ENCODE data around the gene SAMM50. TPM values are rescaled to one million over a fixed set of nuclear protein-coding genes. Genes with fewer than 3 reads are reported as not detected.

SAMM50 gene
- polyA plus RNA-seq, 1 experiment: 61.7 TPM

DNA sequence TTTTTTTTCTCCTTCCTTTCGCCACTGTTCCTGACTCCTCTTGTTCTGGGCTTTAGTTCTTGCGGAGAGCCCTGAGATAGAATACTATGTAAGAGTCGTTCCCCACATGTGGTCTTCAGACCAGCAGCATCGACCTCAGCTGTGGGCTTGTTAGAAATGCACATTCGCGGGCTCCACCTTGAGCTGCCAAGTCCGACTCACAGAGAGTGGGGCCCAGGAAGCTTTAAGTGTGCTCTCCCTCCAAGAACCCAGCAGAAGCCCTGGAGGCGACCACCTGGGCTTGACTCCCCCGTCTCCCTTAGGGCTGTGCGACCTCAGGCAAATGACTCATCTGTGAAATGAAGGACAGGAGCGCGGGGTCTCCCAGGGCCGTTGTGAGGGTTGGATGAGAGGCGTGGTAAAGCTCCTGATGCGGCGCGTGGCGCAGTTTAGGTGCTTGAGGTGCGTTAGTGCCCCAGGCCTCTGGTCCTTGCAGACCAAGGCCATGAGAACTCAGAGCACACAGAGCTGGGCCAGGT is 18.8 kb downstream of the SAMM50 start:
- no peak for TF ChIP-seq CTCF (IDR thresholded peaks at IDR 0.05; ENCODE audit: low read depth, low read length)
- Histone ChIP-seq H3K4me3 (ENCODE audit: low read depth, low read length) (no peak overlapping the region), H3K9me3 (ENCODE audit: control insufficient read depth, insufficient read depth, low read length) (no peaks in the 10 kb centered on the region), H3K27ac (ENCODE audit: low read depth, low read length) (no peak overlapping the region), H3K27me3 (ENCODE audit: control insufficient read depth, insufficient read depth, low read length) (no peaks in the 10 kb centered on the region)
- ChIA-PET CTCF (no interaction called here), POLR2A (no interaction called here)
- no peak for DNase-seq (ENCODE audit: low read depth, low spot score)

GRCh38 chr22:43975041-43975440 is 19.8 kb downstream of the SAMM50 start:
- no peaks in the 10 kb centered on the region for H3K9me3 ChIP-seq (ENCODE audit: control insufficient read depth, insufficient read depth, low read length)
- no peak for TF ChIP-seq CTCF (IDR thresholded peaks at IDR 0.05; ENCODE audit: low read depth, low read length)
- no peak for DNase-seq (ENCODE audit: low read depth, low spot score)
- no peak overlapping the region for H3K27ac ChIP-seq (ENCODE audit: low read depth, low read length)
- H3K27me3 ChIP-seq (ENCODE audit: control insufficient read depth, insufficient read depth, low read length): no peaks in the 10 kb centered on the region
- ChIA-PET POLR2A (no interaction called here), CTCF (no interaction called here)
- H3K4me3 ChIP-seq (ENCODE audit: low read depth, low read length): no peak overlapping the region

DNA sequence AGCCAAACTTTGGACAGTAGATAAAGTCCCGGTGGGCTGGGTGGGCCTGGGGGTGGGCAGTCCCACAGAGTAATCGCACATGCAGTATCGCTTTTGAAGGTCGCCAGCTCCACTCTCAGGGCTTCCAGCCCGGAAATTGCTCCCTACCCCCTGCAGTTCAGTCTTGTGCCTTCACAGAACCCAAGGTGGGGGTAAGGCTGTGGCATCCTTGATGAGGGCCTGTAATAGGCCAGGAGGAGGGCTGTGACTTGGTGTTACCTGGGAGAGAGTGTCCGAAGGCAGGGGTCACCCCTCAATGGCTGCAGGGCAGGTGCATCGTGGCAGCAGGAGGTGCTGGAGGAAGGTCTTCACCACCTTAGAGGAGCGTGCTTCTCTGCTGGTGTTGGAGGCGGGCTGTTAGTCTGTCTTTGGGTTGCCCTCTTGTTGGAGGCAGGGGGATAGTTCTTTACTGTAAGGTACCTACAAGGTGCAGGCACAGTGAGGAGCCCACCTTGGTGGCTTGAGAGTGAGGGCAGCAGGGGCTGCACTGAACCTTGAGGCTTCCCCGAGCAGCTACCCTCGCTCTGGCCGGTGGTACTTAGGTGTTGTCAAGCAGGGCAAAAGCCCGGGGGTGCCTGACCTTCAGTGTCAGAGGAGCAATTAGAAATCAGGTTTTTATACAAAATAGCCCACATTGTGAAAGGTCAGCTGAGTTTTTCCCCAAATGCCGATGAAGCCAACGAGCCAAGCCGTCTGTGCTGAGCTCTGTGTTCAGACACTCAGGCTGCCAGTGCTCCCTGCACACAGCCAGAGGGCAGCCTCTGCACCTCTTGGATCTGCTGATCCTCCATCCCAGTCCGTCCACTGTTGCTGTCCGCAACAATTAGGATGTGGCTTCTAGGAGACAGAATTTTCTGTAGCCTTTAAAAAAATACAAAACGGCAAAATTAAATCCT is 21.9 kb downstream of the SAMM50 start:
- no peak overlapping the region for H3K4me3 ChIP-seq (ENCODE audit: low read depth, low read length)
- H3K27ac ChIP-seq (ENCODE audit: low read depth, low read length): no peak overlapping the region
- no peaks in the 10 kb centered on the region for H3K27me3 ChIP-seq (ENCODE audit: control insufficient read depth, insufficient read depth, low read length)
- TF ChIP-seq CTCF (IDR thresholded peaks at IDR 0.05; ENCODE audit: low read depth, low read length): no peak
- no peaks in the 10 kb centered on the region for H3K9me3 ChIP-seq (ENCODE audit: control insufficient read depth, insufficient read depth, low read length)
- ChIA-PET POLR2A (no interaction called here), CTCF (interaction anchor here (2.4 kb wide), 1 partner anchor 16 kb away, joined by 6 read pairs; no protein-coding TSS in a partner anchor)
- DNase-seq (ENCODE audit: low read depth, low spot score): no peak

GRCh38 chr22:43978558-43978957 is 23.3 kb downstream of the SAMM50 start:
- CTCF ChIA-PET: interaction anchor here (2.4 kb wide), 1 partner anchor 15 kb away, joined by 6 read pairs; no protein-coding TSS in a partner anchor

More at GRCh38 chr22:43978558-43978957, 23.3 kb downstream of the SAMM50 start:
- Histone ChIP-seq H3K4me3 (ENCODE audit: low read depth, low read length) (no peak overlapping the region), H3K9me3 (ENCODE audit: control insufficient read depth, insufficient read depth, low read length) (no peaks in the 10 kb centered on the region), H3K27ac (ENCODE audit: low read depth, low read length) (no peak overlapping the region), H3K27me3 (ENCODE audit: control insufficient read depth, insufficient read depth, low read length) (no peaks in the 10 kb centered on the region)
- POLR2A ChIA-PET: no interaction called here
- DNase-seq (ENCODE audit: low read depth, low spot score): no peak
- no peak for TF ChIP-seq CTCF (IDR thresholded peaks at IDR 0.05; ENCODE audit: low read depth, low read length)

Measured in AG04450 (cell line).